NCI-H526 treated with DMSO at 0.1 percent for 48 hours (cell line): ENCODE measurements around the gene PRAMEF14.
A peak's percentile ranks its signal among the peaks of the same experiment; 100 is the strongest.
"Not testable (repeated sequence)": the region's sequence is repeated elsewhere in the genome, so short reads cannot be mapped to it uniquely, and the experiment has no call there.

Experiments used
- DNase-seq: peaks from one replicate; lab custom pipeline; 2025; lab: John Stamatoyannopoulos, UW

Gene PRAMEF14

GRCh38 chr1:13347034-13347433, at the start of gene PRAMEF14:
PRAMEF14 (minus strand) TSS chr1:13347134; CDS start chr1:13345314, 1,820 bp downstream.
- DNase-seq, result not testable (repeated sequence)

DNA sequence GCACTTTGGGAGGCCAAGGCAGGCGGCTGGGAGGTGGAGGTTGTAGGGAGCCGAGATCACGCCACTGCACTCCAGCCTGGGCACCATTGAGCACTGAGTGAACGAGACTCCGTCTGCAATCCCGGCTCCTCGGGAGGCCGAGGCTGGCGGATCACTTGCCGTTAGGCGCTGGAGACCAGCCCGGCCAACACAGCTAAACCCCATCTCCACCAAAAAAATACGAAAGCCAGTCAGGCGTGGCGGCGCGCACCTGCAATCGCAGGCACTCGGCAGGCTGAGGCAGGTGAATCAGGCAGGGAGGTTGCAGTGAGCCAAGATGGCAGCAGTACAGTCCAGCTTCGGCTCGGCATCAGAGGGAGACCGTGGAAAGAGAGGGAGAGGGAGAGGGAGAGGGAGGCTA, 48.4 kb upstream of the PRAMEF14 start:
- not testable (repeated sequence) for DNase-seq

DNA sequence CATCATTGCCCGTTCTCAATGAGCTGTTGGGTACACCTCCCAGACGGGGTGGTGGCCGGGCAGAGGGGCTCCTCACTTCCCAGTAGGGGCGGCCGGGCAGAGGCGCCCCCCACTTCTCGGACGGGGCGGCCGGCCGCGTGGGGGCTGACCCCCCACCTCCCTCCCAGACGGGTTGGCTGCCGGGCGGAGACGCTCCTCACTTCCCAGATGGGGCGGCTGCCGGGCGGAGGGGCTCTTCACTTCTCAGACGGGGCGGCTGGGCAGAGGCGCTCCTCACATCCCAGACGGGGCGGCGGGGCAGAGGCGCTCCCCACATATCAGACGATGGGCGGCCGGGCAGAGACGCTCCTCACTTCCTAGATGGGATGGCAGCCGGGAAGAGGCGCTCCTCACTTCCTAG, 47.8 kb upstream of the PRAMEF14 start:
- not testable (repeated sequence) for DNase-seq

- not testable (repeated sequence) for DNase-seq
These were observed 46.1 kb upstream of the PRAMEF14 start for GRCh38 chr1:13393004-13393403.

DNA sequence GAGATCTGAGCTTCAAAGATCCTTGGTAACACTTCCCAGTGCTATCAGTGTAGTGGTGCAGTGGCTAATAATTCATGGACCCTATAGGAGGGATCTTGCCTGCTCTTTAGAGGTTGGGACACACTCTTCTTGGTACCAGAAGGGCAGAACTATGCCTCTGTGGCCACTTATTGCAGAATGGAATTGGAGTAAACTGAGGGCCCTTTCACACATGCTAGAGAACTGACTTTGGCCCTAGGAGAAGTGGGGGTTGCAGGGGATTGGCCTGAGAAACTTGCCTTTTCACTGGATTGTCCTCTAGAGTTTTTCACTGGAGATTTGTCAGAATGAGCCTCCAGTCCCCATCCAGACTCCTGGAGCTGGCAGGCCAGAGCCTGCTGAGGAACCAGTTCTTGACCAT, 42.4 kb upstream of the PRAMEF14 start, which contains the start of gene PRAMEF17:
TSS of gene PRAMEF17 (plus strand) at position 301 of the 400 bp plus-strand sequence. CDS start at position 327, 26 bp downstream.
- DNase-seq, result not testable (repeated sequence)

- not testable (repeated sequence) for DNase-seq
These were observed 33.4 kb upstream of the PRAMEF14 start for GRCh38 chr1:13380380-13380779.

GRCh38 chr1:13378983-13379382, 32.0 kb upstream of the PRAMEF14 start:
- DNase-seq, result not testable (repeated sequence)

DNA sequence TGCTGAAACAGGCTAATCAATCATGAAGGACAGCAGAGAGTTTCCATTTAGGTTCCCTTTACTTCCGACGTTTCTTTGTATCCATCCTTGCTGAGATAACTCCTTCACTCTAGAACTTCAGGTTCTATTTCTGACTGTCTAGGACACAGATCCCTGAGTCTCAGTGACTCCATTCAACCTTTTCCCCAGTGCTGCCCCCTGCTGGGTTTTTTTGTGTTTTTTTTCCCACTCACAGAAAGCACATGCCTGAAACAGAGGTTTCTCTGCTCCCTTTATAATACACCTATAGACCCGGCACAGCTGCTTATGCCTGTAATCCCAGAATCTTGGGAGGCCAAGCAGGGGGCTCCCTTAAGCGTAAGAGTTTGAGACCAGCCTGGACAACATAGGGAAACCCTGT, 21.6 kb upstream of the PRAMEF14 start:
- DNase-seq, result not testable (repeated sequence)

- DNase-seq, result not testable (repeated sequence)
These were observed 19.6 kb upstream of the PRAMEF14 start for GRCh38 chr1:13366536-13366935.

DNA sequence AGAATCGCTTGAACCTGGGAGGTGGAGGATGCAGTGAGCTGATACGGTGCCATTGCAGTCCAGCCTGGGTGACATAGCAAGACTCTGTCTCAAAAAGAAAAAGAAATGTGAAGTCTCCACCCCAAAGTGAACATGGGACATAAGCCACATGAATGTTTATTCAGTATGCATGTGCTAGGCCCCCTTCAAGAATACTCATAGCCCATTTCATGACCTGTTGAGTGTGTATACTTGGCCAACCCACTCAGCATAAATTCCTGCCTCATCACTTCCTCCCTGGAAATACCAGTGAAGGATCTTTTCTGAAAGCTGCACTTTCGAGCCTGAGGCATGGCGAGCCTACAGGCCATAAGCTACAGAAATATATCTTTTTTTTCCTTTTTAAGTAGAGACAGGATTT, 18.0 kb upstream of the PRAMEF14 start:
- DNase-seq, result not testable (repeated sequence)

GRCh38 chr1:13362364-13362763, 15.4 kb upstream of the PRAMEF14 start:
- not testable (repeated sequence) for DNase-seq

DNA sequence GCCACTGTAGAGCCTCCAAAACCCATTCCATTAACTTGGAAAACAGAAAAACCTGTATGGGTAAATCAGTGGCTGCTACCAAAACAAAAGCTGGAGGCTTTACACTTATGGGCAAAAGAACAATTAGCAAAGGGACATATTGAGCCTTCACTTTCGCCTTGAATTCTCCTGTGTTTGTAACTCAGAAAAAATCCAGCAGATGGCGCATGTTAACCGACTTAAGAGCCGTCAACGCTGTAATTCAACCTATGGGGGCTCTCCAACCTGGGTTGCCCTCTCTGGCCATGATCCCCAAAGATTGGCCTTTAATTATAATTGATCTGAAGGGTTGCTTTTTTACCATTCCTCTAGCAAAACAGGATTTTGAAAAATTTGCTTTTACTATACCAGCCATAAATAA, 9.8 kb upstream of the PRAMEF14 start:
- DNase-seq, result peak; percentile 15

DNA sequence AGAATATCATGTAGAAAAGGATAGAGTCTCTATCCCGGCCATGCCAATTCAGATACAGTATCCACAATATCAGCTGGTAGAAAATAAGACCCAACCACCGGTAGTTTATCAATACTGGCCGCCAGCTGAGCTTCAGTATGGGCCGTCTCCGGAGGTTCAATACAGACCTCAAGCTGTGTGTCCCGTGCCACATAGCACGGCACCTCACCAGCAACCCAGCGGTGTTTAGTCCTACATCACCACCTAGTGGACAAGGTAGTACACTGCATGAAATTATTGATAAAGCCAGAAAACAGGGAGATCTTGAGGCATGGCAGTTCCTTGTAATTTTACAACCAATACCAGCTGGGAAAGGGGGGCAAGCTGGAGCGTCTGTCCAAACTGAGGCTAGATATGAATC, 7.5 kb upstream of the PRAMEF14 start:
- not testable (repeated sequence) for DNase-seq

DNA sequence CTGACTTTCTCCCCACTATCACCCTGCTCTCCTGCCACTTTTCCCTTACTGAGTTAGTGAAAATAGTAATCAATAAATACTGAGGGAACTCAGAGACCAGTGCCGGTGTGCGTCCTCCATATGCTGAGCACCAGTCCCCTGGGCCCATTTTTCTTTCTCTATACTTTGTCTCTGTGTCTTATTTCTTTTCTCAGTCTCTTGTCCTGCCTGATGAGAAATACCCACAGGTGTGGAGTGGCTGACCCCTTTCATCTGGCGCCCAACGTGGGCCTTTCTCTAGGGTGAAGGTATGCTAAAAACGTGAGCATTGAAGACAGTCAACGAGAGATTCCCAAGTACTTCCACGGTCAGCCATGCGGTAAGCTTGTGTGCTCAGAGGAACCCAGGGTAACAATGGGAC, 6.5 kb upstream of the PRAMEF14 start:
- DNase-seq, result not testable (repeated sequence)

GRCh38 chr1:13342496-13342895, 4.4 kb downstream of the PRAMEF14 start:
- DNase-seq, result not testable (repeated sequence)

- not testable (repeated sequence) for DNase-seq
These were observed 31.7 kb downstream of the PRAMEF14 start, which contains the start of gene PRAMEF15 for GRCh38 chr1:13315281-13315680. PRAMEF15 (plus strand) TSS chr1:13315581; CDS start chr1:13318408, 2,827 bp downstream.

GRCh38 chr1:13303239-13303638, 43.7 kb downstream of the PRAMEF14 start, which contains the start of gene PRAMEF33:
PRAMEF33 (plus strand) TSS chr1:13303539; CDS start chr1:13305955, 2,416 bp downstream.
- not testable (repeated sequence) for DNase-seq

DNA sequence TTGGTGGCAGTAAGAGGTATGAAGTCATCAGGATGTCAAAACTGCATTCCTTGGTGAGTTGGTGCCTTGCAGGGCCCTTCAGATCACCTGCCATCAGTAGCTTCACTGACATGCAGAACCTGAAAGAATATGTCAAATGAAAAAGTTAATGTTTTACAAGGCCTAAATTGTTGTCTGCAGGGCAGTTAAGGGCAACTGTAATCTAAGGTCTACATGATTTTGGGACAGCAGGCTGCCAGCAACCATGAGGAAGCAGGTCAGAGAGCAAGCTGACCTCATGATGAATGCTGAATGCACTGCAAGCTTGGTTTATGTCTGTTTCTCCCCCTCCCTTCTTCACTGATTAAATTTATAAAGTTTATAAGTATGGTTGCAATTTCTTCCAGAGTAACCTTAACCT, 44.7 kb downstream of the PRAMEF14 start:
- not testable (repeated sequence) for DNase-seq

- DNase-seq, result not testable (repeated sequence)
These were observed 48.2 kb downstream of the PRAMEF14 start for GRCh38 chr1:13298699-13299098.

DNA sequence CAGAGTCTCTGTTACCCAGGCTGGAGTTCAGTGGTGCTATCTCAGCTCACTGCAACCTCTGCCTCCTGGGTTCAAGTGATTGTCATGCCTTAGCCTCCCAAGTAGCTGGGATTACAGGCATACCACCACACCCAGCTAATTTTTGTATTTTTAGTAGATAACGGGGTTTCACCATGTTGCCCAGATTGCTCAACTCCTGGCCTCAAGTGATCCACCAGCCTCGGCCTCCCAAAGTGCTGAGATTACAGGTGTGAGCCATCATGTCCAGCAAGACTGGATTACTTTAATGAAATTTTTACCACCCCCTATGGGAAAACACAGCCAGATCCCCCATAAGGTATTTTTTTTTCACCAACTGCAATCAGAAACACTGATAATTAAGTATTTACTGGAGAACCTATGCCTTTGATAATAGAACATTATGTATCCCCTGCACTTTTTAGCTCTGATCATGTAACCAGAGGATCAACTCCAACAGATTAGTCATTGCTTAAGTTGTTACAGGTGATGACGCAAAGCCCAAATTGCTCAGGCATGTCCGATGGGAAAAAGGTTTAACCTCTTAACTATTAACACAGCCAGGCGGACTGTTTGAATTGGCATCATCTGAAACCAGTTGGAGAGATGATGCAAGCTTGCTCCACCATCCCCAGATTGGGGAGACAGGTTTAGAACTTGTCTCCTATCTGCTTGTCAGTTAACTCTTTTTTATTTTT, 49.6 kb downstream of the PRAMEF14 start:
- not testable (repeated sequence) for DNase-seq
